HG03378 (cell line): ENCODE results near the gene RGS7.
"Not testable (repeated sequence)": the region's sequence is repeated elsewhere in the genome, so short reads cannot be mapped to it uniquely, and the experiment has no call there.

Experiments
- ATAC-seq: cut with Tn5 transposase; IDR thresholded peaks from one replicate; pipeline ENCODE4 v1.9.1; 2021; ENCODE audit warnings: mild to moderate bottlenecking, moderate library complexity; ENCODE audit not compliant: unreplicated experiment

RGS7 gene

GRCh38 chr1:240800291-240800690, 556.7 kb downstream of the RGS7 start:
- no peak for ATAC-seq

GRCh38 chr1:240797050-240797449, 560.0 kb downstream of the RGS7 start:
- ATAC-seq: no peak

GRCh38 chr1:240794046-240794843, 562.8 kb downstream of the RGS7 start:
- peak; percentile 95 for ATAC-seq

DNA sequence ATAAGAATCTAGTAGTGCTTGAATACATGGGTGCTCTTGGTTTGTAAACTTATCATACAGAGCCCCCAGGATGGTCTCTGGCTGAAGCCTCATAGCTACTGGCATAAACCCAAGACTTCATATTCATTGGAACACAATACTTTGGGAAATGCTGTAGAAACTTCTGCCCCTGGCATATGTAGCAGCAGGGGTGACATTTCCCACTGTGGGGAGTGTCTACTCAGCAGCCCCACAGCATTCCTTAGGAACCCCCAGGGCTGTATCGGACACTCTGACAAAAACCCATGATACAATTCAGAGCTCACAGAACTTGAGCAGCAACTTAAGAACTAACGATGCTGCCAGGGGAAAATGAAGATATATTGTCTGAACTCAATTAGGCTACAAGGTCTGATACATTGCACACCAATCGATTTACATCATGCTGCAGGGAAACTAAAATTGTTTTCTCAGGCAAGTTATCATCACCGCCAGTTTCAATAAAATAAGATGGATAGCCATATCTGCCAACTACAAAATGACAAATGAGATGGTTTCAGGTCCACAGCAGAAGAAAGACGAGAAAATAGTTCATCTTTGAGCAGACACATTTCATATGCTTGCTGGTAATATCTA, 564.0 kb downstream of the RGS7 start:
- no peak for ATAC-seq

- ATAC-seq: no peak
Measured at GRCh38 chr1:240790856-240791255, 566.1 kb downstream of the RGS7 start.

DNA sequence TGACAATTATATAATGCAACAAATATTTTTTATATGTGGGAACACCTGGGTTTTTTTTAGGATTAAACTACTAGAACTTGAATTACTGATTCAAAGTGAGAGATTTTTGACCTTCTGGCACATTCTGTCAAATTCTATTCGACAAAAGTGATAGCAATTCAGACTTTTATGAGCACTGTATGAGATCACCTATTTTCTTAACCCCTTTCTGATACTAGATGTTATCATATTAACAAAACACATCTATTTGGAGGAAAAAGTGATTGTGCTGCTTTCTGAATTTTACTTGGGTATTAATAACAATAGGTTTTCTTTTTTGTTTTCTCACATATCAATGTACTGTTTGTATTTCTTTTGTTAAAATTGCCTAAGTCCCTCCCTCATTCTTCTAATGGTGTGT, 570.1 kb downstream of the RGS7 start:
- no peak for ATAC-seq

GRCh38 chr1:240784776-240785175, 572.2 kb downstream of the RGS7 start:
- no peak for ATAC-seq

GRCh38 chr1:240783728-240784137, 573.3 kb downstream of the RGS7 start:
- ATAC-seq: not testable (repeated sequence)

DNA sequence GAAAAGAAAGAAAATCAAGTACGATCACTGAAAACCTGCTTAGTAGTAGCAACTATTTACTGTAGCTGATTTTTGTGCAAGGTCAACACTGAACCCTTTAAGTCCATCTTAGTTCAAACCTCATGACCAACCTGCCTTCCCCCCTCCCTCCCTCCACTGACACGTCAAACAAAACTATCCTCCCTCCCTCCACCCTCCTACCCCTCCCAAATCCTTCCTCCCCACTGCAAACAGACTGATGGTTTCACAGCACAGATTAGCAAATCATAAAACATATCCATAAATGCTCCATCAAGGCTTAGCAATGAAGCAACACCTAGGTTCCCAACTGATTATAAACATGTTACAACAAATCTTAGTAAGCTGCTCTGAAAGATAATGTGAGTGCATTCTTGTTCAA, 580.8 kb downstream of the RGS7 start:
- no peak for ATAC-seq

DNA sequence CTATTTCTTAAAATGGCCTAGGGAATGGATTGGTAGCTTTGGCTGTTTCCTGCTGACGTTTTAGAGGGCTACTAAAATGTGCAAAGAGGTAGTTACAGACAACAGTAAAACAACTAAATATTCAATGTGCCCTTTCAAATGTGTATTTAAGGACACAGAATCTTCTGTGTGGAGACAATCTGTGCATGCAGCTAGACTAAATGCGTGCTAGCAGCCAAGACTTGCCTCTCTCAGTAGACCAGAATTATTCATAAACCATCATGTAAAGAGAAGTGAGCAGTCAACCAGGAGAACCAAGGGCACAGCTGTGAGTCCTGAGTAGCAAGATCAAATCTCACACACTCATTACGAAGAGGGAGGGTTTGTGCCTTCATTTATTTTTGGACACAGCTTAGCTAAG, 584.9 kb downstream of the RGS7 start:
- ATAC-seq: no peak

DNA sequence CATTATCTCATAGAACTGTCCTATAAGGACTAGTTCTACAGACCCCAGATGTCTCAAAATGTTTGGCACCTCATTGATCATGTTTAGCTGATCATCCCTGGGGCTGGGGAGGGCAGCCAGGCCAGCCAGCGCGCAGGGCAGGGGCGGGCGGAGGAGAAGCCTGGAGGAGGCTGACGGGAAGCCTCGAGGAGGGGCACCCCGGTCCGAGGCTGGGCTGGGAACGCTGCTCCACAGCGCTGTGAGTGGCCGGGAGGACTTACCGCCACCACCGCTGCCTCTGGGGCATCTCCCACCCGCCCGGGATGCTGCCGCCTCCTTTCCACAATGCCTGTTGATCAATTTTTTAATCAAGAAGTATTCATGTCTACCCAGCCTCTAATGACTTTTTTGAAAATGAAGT, 585.6 kb downstream of the RGS7 start:
- ATAC-seq: no peak

DNA sequence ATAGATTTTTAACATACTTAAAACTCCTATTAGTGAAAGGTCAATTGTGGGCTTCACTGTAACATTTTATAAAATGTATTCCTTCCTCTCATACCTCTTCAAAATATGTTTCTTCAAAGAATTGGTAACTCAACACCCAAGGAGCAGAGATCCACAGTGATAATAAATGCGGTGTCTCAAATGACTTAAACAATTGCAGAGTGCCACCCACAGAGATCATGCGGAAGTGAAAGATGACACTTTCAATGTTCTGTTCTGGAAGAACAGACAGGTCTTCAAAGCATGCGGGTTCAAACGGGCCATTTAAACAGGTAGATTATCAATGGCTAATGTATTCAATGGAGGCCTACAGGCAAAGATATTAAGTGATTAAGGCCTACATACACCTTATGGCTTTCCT, 588.0 kb downstream of the RGS7 start:
- ATAC-seq: no peak

DNA sequence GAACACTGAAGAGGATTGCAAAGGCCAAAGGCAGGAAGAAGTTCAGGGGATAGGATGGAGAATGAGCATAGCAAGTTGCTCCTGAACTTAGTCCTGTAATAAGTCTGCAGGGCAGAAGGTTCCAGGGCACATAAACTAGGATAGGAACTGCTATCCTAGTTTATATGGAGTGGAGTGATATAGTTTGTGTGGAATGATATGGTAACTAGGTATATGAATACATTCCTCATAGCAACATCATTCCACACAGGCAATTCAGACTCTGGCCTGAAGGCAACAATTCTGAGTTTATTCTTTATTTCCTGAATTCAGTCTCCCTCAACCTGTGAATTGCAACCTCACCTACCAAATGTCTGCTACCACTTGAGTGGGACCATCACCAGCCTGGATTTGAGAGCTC, 590.2 kb downstream of the RGS7 start:
- ATAC-seq: no peak

- no peak for ATAC-seq
Measured at GRCh38 chr1:240765732-240766363, 591.2 kb downstream of the RGS7 start.

GRCh38 chr1:240763771-240764170, 593.2 kb downstream of the RGS7 start:
- no peak for ATAC-seq

- ATAC-seq: not testable (repeated sequence)
Measured at GRCh38 chr1:240763095-240763494, 593.9 kb downstream of the RGS7 start.

GRCh38 chr1:240762471-240762987, 594.5 kb downstream of the RGS7 start:
- not testable (repeated sequence) for ATAC-seq

DNA sequence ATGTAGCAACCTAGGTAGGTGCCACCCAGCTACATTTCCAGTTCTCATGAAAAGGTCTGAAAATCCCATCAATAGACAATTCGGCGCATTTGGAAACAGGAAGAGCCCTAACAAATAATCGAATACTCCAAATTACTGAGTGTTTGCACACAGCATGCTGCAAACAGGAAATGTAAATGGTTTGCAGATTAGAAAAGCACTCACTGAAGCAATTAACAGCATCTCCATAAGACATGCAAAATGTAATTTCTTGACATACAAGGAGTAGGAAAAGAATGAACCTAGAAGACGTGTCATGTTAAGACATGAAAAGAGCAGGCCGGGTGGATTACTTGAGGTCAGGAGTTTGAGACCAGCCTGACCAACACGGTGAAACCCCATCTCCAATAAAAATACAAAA, 598.2 kb downstream of the RGS7 start:
- not testable (repeated sequence) for ATAC-seq

DNA sequence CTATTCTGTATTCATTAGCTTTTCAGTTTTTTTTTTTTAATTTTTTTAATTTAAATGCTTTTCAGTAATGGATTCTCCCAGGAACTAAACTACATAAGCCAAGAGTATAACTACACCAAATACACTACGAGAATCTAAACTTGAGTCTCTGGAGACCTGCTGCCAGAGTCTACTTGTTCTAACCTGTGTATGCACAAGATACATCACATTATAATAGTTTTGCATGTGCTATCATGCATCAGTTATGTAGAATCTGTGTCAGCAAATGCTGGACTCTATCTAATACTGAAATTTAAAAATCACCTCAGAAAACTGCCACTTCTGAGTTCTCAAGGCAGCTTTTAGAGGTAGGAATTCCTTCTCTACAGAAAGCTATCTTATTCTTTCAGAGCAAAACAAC, 598.7 kb downstream of the RGS7 start:
- ATAC-seq: no peak

GRCh38 chr1:240747907-240748306, 609.1 kb downstream of the RGS7 start:
- ATAC-seq: no peak

GRCh38 chr1:240743705-240744104, 613.3 kb downstream of the RGS7 start:
- no peak for ATAC-seq

GRCh38 chr1:240739754-240740153, 617.3 kb downstream of the RGS7 start:
- no peak for ATAC-seq
